GM21367 (cell line): ENCODE data around the gene IL1R2.
"Not testable (repeated sequence)": the region's sequence is repeated elsewhere in the genome, so short reads cannot be mapped to it uniquely, and the experiment has no call there.

Experiments
- ATAC-seq: cut with Tn5 transposase; IDR thresholded peaks from one replicate; pipeline ENCODE4 v1.9.1; 2021; ENCODE audit not compliant: unreplicated experiment

The IL1R2 gene

DNA sequence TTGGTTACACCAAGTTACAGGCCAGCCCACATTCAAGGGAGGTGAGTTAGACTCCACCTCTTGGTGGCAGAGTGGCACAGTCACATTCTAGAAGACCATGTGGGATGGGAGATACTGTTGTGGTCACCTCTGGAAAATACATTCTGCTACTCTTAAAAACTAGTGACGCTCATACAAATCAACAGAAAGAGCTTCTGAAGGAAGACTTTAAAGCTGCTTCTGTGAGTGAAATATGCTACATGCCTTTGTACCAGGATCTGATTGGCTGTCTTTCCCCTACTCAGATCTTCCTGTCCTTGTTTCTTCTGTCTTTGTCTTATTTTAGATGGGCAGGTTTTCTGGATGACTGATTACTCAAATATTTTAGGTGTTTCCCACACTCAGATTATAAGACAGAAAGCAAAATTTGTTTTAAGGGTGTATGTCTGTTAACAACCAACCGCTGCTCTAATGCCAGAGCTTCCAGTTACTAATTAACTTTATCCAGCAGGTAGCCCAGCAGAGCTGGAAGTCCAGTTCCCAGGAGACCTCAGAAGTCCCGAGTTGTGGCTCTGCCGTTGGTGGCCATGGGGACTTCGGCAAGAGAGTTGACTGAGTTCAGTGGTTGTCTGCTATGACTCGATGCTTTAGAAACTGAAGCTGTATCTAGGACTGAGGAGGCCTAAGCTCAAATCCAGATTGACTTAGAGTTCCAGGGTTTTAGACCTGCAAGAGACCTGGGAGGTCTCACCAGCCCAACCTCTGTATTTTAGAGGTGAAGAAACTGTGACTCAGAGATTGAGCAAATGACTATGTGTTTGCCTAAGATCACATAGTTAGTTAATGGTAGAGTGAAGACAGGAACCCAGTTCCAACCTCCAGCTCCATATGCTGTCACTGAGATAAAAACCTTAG lies 7.4 kb downstream of the IL1R2 start:
- no peak for ATAC-seq

DNA sequence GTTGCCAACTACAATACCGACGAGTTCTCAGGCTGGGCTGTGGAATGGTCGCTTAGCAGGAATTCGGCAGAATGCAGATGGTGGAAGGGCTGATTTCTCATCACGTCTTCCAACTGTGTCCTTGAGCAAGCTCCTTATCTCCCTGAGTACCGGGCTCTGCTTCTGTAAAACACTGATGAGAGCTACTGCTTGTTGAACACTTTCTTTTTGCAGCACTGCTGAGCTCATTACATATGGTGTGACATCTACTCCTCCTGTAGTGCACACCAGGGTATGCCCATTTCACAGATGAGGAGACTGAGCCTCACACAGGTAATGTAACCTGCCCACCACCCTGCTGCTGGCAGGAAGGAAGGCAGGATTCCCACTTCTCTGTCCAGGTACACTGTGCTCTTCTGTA lies 8.3 kb downstream of the IL1R2 start:
- no peak for ATAC-seq

- no peak for ATAC-seq
These were observed 9.3 kb downstream of the IL1R2 start for GRCh38 chr2:102000813-102001766.

- ATAC-seq = no peak
These were observed 10.0 kb downstream of the IL1R2 start for GRCh38 chr2:102001767-102002142.

DNA sequence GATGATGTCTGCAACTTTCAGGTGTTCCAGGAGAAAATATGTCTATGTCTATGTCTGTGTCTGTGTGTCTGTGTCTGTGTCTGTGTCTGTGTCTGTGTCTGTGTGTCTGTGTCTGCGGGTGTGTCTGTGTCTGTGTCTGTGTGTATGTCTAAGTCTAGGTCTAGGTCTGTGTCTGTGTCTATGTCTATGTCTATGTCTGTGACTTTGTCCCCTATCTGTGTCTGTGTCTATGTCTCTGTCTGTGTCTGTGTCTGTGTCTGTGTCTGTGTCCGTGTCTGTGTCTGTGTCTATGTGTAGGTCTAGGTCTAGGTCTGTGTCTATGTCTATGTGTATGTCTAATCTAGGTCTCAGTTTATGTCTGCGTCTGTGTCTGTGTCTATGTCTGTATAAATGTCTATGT lies 10.5 kb downstream of the IL1R2 start:
- ATAC-seq = no peak

GRCh38 chr2:102002909-102003308 lies 11.1 kb downstream of the IL1R2 start:
- not testable (repeated sequence) for ATAC-seq

DNA sequence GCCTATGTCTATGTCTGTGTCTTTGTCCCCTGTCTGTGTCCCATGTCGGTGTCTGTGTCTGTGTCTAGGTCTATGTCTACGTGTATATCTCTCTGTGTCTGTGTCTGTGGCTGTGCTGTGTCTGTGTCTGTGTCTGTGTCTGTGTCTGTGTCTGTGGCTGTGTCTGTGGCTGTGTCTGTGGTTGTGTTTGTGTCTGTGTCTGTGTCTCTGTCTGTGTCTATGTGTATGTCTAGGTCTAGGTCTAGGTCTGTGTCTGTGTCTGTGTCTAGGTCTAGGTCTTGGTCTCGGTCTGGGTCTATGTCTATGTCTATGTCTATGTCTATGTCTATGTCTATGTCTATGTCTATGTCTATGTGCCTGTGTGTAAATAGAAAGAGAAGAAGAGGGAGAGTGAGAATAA lies 11.9 kb downstream of the IL1R2 start:
- ATAC-seq = no peak

GRCh38 chr2:102004581-102004980 lies 12.8 kb downstream of the IL1R2 start:
- no peak for ATAC-seq

DNA sequence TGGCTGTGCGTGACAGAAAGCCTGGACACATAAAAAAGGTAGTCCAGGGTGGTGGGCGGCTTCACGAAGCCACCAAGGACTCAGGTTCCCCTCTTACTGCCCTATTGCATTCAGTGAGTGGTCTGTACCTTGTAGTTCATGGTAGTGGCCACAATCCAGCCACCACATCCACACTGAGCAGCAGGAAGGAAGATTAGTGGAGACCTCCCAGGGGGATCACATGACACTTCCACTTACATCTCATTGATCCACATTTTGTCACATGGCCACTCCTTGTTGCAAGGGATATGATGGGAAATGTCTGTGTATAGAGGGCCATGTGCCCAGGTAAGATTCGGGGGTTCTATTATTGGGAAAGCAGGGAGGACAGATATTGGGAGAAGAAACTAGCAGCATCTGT lies 13.7 kb downstream of the IL1R2 start:
- no peak for ATAC-seq

DNA sequence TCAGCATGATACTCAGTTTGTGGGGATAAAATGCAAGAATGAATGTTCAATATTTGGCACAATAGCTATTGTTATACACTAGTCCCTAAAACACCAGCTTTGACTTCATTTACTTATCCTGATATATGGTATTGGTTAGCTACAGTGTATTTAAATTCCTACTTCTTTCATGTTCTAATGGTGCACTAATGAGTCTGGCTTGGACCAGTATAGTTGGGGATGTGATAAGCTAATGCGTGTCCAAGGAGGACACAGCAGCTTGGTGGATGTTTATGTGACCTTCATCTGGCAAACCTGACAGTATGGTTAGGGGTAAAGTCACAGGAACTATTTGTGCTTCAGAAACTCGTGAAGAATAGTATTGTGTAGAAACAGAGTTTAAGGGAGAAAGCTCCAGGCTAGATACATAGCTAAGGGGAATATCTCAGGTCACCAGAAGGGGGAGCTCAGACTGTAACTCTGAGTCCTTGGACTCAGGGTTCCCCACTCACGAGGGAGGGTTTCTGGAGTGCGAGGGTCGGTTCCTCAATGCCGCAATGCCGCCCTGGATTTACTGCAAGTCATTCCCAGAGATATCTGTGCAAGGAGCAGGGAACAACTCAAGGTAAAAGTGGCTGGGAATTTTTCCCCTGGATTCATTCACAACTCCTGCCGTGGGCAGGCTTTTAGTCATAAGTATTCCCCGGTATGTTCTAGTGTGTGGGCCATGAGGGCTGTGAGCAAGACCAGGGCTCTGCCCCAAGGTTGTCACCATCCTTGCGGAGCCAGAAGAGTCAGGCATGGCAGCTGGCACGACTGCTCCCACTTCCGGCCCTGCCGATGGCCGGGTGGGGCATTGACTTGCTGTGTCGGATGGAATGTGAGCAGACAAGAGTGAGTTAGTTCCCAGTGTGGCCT lies 14.5 kb downstream of the IL1R2 start:
- ATAC-seq = peak; percentile 70

DNA sequence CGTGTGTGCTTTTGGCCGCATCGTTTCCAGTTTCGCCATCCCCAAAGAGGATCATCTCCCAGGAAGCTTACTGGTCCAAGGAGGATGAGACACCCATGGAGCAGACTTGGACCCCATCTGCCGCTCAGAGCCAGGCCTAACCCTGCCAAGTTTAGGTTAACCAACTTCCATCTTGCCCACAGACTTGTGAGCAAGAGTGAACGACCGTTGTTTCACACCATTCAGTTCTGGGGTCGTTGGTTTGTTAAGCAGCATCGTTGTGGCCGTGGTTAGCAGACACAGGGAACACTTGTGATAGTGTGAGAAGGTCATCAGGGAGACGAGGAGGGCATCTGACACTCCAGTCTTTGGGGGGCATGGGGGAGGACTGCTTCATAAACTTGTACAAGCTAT lies 15.1 kb downstream of the IL1R2 start:
- ATAC-seq = no peak

DNA sequence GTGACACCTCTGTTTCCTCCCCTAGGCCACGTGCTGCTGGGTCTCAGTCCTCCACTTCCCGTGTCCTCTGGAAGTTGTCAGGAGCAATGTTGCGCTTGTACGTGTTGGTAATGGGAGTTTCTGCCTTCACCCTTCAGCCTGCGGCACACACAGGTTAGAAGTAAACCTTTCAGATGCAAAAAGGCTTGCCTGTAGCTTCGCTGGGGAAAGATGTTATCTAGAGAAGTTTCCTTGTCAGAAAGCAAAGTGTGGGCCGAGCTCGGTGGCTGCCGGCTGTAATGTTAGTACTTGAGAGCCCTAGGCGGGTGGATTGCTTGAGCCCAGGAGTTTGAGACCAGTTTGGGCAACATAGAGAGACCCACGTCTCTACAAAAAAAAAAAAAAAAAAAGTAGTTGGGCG lies 16.7 kb downstream of the IL1R2 start:
- ATAC-seq = no peak

- ATAC-seq = no peak
These were observed 17.8 kb downstream of the IL1R2 start for GRCh38 chr2:102009557-102009956.

GRCh38 chr2:102010902-102011301 lies 19.1 kb downstream of the IL1R2 start:
- ATAC-seq = no peak

GRCh38 chr2:102012061-102012614 lies 20.4 kb downstream of the IL1R2 start:
- ATAC-seq = no peak

DNA sequence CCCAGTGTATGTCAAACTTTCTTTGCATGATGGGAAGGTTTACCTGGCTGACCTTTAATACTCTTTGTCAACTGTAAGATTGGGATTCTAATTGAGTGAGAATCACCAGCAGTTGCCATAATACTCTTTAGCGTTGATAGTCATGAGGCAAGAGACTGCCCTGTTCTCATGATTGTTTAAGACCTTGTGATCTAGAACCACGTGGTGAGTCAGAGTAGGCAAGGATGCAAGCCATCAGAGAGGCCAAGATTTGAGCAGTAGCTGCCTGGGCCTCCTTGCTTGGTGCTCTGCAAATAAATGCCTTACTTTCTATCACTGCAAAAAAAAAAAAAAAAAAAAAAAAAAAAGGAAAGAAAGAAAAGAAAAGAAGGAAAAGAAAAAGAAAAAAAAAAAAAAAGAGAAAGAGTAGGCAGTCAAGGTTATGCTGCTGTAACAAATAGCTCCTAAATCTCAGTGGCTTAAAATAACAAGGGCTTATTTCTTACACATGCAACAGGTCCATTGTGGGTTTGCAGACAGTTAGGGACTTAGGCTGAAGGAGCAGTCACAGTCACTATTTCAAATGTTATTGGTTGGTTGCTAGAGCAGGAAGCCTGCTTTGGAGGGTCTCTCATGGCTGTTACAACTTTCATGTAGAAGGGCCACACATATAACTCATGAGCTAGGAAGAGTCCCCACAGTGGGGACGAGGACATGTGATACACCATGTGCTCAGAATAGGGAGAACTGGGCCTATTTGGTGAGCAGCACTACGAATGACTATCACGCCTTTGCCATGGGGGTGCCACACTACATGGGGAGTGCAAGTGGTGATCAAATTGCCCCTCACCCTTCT lies 21.7 kb downstream of the IL1R2 start:
- ATAC-seq = no peak

DNA sequence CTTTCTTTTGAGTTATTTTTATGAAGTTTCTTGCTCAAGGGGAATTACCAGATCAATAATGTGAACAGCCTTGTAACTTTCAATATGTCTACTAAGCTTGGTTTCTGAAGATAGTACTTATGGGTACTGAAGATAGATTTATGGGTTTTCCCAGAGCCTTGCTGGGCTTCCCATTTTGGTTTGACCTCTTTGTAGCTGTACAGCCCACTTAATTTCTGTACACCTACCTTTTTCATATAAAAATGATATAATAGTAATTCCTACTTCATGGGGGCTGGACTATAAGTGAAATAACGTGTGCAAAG lies 22.2 kb downstream of the IL1R2 start:
- no peak for ATAC-seq

DNA sequence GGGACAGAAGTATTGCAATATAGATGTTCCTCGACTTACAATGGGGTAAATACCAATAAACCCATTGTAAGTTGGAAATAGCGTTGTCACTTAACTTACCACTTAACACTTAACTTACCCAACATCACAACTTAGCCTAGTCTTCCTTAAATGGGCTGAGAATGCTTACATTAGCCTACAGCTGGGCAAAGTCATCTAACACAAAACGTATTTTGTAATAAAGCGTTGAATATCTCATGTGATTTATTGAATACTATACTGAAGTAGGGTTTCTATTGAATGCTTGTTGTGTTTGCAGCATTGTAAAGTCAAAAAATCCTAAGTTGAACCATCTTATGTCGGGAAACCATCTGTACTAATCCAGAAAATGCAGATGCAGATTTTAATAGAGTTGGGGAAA lies 23.6 kb downstream of the IL1R2 start:
- ATAC-seq = no peak

DNA sequence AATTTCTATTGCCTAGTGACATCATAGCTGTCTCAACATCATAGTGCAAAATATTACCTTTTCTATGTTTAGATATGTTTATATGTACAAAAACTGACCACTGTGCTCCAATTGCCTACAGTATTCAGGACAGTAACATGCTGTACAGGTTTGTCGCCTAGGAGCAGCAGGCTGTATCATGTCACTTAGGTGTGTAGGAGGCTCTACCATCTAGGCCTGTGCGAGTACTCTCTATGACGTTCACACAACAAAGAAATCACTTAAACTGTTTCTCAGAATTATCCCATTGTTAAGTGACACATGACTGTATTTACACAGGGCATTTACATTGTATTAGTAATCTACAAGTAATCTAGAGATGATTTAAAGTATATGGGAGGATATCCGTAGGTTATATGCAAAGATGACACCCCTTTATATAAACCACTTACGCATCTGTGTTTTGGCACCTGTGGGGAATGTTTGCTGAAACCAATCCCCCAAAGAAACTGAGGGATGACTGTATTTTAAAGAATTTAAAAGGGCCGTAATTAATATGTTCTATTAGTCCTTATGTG lies 24.7 kb downstream of the IL1R2 start:
- ATAC-seq = no peak
